ENCODE data around the gene GP2. TPM values are rescaled to one million over a fixed set of nuclear protein-coding genes. Genes with fewer than 3 reads are reported as not detected.

Gene GP2
- polyA plus RNA-seq, 1 donor (not counting 4 experiments of a cell fraction or from before 2014, with no cell fraction given): not detected

DNA sequence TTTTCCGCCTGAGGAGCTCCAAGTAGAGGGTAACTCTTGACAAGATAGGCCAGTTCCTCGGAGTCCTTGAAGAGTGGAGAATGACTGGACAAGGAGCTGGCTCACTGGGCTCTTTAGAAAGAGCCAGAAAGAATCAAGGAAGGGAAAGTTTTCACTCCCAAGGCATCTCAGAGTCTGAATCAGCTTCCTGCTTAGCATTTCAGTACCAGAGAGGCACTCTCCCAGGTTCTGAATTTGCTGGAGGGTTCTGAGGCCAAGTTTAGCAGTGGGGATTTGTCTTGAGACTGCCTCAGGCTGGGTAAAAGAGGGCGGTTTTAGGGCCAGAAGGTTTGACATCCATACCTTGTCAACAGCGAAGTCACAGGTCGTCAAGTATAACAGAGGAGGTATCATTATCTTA is 25.5 kb downstream of the GP2 start:
- Histone ChIP-seq H3K9ac (ENCODE audit: control insufficient read depth, extremely low read depth, insufficient read depth, low read length) (no peak overlapping the region), H3K27me3 (ENCODE audit: control insufficient read depth, extremely low read depth, insufficient read depth, low read length) (no peaks in the 10 kb centered on the region), H3K4me3 (ENCODE audit: control insufficient read depth in 2 of 3, extremely low read depth in 1 of 3, insufficient read depth in 2 of 3, low read depth in 1 of 3, low read length in 3 of 3) (no peak overlapping the region), H3K79me2 (ENCODE audit: control insufficient read depth, insufficient read depth, low read length) (no peaks in the 10 kb centered on the region), H3K4me1 (ENCODE audit: control insufficient read depth, extremely low read depth, insufficient read depth, low read length) (no peaks in the 10 kb centered on the region), H3K9me3 (ENCODE audit: control insufficient read depth, low read depth, low read length) (no peaks in the 10 kb centered on the region), H3K36me3 (ENCODE audit: control insufficient read depth in 2 of 2, extremely low read depth in 1 of 2, insufficient read depth in 2 of 2, low read length in 2 of 2) (no peaks in the 10 kb centered on the region), H3K9me1 (ENCODE audit: control insufficient read depth, extremely low read depth, insufficient read depth, low read length) (no peaks in the 10 kb centered on the region), H3K4me2 (ENCODE audit: control insufficient read depth, extremely low read depth, insufficient read depth, low read depth, low read length) (no peak overlapping the region), H4K20me1 (ENCODE audit: control insufficient read depth, extremely low read depth, insufficient read depth, low read length) (no peaks in the 10 kb centered on the region), H3K27ac (ENCODE audit: control insufficient read depth, insufficient read depth, low read length) (no peak overlapping the region), H2AFZ (ENCODE audit: control insufficient read depth, low read length) (no peak overlapping the region)
- DNase-seq (ENCODE audit: low read depth, low spot score) (no peak), FAIRE-seq (no peak)
- dilution Hi-C loops (cut with MboI; ENCODE audit: extremely low pct_ligation_motif_present, low sequenced_read_pairs): no loop called here
- TF ChIP-seq EZH2 (IDR thresholded peaks at IDR 0.05; ENCODE audit: low read length): no peak
- TF ChIP-seq CTCF (optimal IDR thresholded peaks at IDR 0.05 in 1 of 3, IDR thresholded peaks at IDR 0.05 in 1 of 3, conservative IDR thresholded peaks at IDR 0.05 in 1 of 3; ENCODE audit: extremely low read depth in 1 of 3, insufficient read depth in 2 of 3, low read length in 3 of 3): no peak

DNA sequence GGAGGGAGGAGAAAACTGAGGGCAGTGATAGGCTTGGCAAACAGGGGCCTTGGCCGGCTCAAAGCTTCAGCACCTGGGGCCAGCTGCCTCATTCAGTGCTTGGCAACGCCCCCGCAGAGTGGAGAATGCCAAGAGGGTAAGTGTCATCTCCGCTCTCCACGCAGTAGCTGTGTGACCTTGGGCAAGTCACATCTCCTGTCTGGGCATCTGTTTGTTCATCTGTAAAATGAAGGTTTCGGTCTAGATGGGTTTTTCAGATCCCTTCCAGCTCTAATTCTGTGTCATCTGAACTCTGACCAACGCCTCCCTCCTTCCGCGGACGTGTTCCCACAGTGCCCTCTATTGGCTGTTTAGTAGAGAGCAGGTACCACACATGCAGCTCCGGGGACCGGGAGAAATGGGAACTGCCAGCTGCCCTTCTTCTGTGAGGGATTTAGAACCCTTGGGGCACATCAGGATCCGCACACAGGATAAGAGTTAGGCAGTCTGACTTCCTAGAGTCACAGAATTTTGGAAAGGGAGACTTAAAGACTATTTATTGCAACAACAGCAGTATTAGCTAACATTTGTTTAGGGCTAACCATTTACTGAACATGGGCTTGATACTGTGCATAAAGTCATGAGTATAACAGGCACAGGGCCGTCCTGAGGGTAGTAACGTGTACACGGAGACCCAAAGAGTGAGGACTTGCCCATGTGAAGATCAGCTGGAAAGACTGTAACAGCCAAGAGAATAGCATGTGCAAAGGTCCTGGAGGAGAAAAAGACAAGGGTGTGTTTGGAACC is 26.8 kb downstream of the GP2 start:
- Histone ChIP-seq H3K9me1 (ENCODE audit: control insufficient read depth, extremely low read depth, insufficient read depth, low read length) (no peaks in the 10 kb centered on the region), H3K4me1 (ENCODE audit: control insufficient read depth, extremely low read depth, insufficient read depth, low read length) (no peaks in the 10 kb centered on the region), H3K79me2 (ENCODE audit: control insufficient read depth, insufficient read depth, low read length) (no peaks in the 10 kb centered on the region), H2AFZ (ENCODE audit: control insufficient read depth, low read length) (no peak overlapping the region), H3K4me3 (ENCODE audit: control insufficient read depth in 2 of 3, extremely low read depth in 1 of 3, insufficient read depth in 2 of 3, low read depth in 1 of 3, low read length in 3 of 3) (no peak overlapping the region), H3K4me2 (ENCODE audit: control insufficient read depth, extremely low read depth, insufficient read depth, low read depth, low read length) (no peak overlapping the region), H3K36me3 (ENCODE audit: control insufficient read depth in 2 of 2, extremely low read depth in 1 of 2, insufficient read depth in 2 of 2, low read length in 2 of 2) (no peaks in the 10 kb centered on the region), H3K9ac (ENCODE audit: control insufficient read depth, extremely low read depth, insufficient read depth, low read length) (no peak overlapping the region), H3K27me3 (ENCODE audit: control insufficient read depth, extremely low read depth, insufficient read depth, low read length) (no peaks in the 10 kb centered on the region), H4K20me1 (ENCODE audit: control insufficient read depth, extremely low read depth, insufficient read depth, low read length) (no peaks in the 10 kb centered on the region), H3K9me3 (ENCODE audit: control insufficient read depth, low read depth, low read length) (no peaks in the 10 kb centered on the region), H3K27ac (ENCODE audit: control insufficient read depth, insufficient read depth, low read length) (no peak overlapping the region)
- no peak for FAIRE-seq
- dilution Hi-C loops (cut with MboI; ENCODE audit: extremely low pct_ligation_motif_present, low sequenced_read_pairs): no loop called here
- DNase-seq (ENCODE audit: low read depth, low spot score): peak; percentile 1
- peak; percentile 82 to 86 (median 85) for TF ChIP-seq CTCF (optimal IDR thresholded peaks at IDR 0.05 in 1 of 3, IDR thresholded peaks at IDR 0.05 in 1 of 3, conservative IDR thresholded peaks at IDR 0.05 in 1 of 3; ENCODE audit: extremely low read depth in 1 of 3, insufficient read depth in 2 of 3, low read length in 3 of 3)
- TF ChIP-seq EZH2 (IDR thresholded peaks at IDR 0.05; ENCODE audit: low read length): no peak

Measured in keratinocyte (primary cell).